Ishikawa (cell line): ENCODE results near the gene RANBP9.

Experiments
- EP300 ChIP-seq: IDR thresholded peaks from 2 replicates; pipeline ENCODE4 v1.6.1; 2012; ENCODE audit warnings: borderline replicate concordance
- REST ChIP-seq: IDR thresholded peaks from 2 replicates; pipeline ENCODE4 v1.6.1; 2012; ENCODE audit warnings: low read depth, mild to moderate bottlenecking
- TAF1 ChIP-seq: IDR thresholded peaks from 2 replicates; pipeline ENCODE4 v1.6.1; 2012; ENCODE audit warnings: low read depth, mild to moderate bottlenecking
- TEAD4 ChIP-seq: IDR thresholded peaks from 2 replicates; pipeline ENCODE4 v1.6.1; 2012

- TF ChIP-seq REST = no peak
- no peak for TF ChIP-seq EP300
- no peak for TF ChIP-seq TAF1
- TF ChIP-seq TEAD4 = no peak
Measured at GRCh38 chr6:13725052-13725451, 13.4 kb upstream of the RANBP9 start.
